Raji (cell line): ENCODE measurements around the gene SNX30.

Experiments
- POLR2A ChIP-seq: IDR thresholded peaks from 2 replicates; pipeline ENCODE4 v1.6.1; 2011; ENCODE audit warnings: low read depth, low read length, control low read depth; ENCODE audit not compliant: insufficient read depth

SNX30 gene

GRCh38 chr9:112764837-112765236 is 14.3 kb downstream of the SNX30 start:
- no peak for TF ChIP-seq POLR2A

GRCh38 chr9:112765281-112765680 is 14.7 kb downstream of the SNX30 start:
- no peak for TF ChIP-seq POLR2A

DNA sequence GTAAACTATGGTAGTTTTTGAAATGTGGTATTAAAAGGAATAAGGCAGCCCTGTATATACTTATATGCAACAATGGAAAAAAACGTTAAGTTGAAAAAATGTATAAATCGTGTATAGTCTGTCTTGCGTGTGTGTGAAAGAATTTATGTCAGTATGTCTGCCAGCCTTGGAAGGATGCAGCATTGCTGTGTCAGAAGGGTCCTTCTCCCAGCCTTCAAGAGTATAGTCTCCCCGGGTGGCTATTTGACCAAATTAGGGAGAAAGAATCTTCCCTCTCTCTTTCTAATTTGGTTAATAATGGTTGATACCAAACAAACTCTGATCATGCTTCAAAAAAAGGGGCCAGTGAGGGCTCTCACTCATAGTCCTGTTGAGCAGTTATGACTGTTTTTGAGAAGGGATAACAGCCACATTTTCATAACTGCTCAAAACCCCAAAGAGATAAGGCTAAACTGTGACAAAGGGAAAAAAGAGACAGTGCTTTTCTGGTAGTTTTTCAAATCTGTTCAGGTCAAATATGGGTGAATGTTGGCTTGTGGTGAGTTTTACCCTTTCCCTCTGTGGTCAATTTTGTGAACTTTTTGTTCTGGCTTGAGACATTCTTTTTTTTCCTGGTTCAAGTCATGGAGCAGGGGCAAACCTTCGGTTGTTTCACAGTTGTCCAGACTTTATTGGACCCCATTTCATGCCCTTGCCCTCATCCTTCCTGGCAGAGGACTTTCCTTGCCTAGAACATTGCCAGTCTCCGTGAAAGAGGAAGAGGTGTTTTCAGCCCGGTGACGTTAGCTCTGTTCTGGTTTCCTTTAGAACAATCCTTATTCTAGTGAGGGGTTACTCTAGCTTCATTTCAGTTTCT is 21.0 kb downstream of the SNX30 start:
- TF ChIP-seq POLR2A = no peak

DNA sequence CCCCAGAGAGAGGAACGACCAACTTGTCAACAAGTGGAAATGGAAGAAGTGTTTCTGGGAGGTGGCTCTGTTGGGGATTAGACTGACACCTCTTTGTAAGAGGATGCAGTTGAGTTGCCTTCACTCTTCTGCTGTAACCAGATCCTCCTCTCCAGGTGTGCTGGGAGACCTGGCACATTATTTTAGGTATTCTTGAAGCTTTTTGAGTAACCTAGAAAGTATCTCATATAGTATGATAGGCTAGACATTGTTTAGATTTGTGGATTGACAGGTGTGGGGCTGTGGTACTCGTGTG is 21.6 kb downstream of the SNX30 start:
- TF ChIP-seq POLR2A = no peak

GRCh38 chr9:112772551-112772950 is 22.0 kb downstream of the SNX30 start:
- no peak for TF ChIP-seq POLR2A

DNA sequence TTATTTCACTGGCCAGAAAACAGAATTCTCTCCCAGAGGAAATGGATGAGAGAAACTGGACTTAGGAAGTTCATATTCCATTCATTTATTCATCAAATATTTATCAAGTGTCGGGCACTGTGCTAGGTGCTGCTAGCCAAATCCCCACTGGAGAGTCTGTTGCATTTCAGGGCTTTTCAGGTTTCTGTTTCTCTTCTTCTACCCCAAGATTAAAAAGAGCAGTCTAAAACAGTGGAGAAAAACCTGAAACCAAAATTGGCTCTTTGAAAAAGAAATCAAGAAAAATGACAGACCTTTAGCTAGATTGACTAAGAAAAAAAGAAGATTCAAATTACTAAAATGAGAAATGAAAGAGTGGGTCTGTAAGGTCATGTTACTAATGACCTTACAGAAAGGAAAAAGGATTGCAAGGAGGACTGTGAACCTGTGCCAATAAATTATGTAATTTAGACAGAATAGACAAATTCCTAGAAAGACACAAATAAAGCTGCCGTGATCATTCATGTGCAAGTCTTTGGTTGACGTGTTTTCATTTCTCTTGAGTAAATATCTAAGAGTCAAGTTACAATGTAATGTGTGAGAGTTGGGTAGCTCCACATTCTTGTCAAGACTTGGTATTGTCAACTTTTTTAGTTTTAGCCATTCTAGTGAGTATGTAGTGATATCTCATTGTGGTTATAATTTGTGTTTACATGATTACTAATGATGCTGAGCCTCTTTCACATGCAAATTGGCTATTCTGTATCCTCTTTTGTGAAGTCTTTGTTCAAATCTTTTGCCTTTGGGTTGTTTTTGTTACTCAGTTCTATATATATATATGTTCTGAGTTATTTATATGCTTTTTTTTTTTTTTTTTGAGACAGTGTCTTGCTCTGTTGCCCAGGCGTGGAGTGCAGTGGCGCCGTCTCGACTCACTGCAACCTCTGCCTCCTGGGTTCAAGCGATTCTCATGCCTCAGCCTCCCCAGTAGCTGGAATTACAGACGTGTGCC is 23.7 kb downstream of the SNX30 start:
- TF ChIP-seq POLR2A = no peak

DNA sequence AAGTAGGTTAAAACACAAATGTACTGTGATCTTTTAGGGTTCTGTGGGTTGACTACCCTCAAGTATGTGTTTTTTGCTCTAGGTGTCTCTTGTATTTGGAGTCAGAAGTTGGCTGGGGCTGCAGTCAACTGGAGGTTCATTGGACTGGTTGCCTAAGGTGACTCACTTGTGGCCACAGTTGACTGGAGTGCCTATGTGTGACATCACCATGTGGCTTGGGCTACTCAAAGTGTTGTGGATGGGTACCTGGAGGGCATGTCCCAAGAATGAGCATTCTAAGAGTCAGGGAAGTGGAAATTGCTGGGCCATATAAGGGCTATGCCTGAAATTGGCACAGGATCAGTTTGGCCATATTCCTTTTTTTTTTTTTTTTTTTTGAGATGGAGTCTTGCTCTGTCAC is 27.4 kb downstream of the SNX30 start:
- TF ChIP-seq POLR2A = no peak

DNA sequence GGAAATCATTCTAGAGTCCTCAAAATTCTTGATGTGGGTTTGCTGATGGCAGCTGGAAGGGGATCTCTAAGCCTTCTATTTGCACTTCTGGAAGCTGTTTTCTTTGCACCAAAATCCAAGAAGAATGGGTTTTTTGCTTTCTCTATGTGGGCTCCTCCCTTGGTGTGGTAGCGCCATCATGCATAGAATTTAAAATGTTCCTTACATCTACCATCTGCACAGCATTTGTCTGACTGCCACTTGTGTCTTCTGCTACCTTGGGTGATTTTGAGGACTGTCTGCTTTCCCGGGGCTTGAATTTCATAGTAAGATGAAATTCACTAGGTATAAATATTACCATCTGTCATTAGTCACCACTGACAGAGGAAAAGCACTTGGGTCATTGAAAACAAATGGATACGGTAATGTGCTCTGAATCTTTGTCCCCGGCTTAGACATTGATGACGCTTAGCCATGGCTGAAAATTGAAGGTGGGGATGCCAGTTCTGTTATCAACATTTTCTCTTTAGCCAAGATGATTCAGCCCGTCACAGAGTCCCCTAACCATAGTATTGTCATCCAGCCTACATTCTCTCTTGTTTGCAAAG is 30.0 kb downstream of the SNX30 start:
- TF ChIP-seq POLR2A = no peak

GRCh38 chr9:112782218-112782617 is 31.7 kb downstream of the SNX30 start:
- TF ChIP-seq POLR2A = no peak

DNA sequence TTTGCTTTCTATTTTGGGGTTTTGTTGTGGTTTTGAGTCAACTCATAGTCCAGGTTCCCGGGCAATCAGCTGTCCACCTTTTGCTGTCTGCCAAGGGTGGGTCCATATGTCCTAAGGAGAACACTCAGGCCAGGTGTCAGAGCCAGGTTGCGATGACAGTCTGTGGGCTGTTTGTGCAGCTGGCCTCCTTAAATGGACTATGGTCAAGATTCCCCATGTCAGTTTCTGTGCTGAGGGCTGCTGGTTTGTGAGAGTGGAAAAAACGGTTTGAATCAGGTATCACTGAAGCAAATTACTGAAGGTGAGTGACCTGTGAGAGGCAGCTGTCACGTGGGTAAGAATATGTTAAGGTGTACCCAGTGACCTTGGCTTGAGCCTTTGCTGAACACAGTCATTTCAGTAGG is 33.0 kb downstream of the SNX30 start:
- no peak for TF ChIP-seq POLR2A

DNA sequence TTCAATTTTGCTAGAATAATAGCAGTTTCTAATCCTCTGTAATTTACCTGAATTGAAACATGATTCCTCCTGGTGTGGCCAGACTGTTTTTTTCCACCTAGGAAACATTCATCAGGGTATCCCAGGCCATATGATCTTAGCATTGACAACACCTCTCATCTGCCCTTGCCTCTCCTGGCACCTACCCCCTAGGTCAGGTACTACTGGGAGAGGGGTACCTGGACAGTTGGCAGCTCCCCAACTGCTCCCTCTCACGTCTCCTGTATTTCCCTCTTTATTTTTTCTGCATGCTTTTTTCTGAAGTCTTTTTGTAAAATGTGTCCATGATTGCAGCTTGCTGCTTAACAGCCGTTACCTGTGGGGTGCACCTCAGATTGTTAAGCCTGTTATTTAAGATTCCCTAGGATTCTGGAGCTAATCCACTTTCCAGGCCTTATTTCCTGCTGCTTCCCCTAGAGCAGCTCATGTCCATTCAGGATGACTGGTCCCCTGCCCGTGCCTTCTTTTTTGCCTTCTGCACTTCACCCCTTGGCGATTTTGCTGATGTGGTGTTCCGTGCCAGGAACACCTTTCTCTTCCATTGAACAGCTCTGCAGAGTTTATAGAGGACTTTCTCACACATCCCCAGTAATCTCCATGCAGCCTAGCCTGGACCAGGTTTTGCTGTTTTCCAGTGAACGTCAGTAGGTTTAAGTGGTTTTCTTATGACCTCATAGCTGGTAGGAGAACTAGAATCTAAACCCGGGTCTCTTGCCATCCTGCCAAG is 33.6 kb downstream of the SNX30 start:
- TF ChIP-seq POLR2A = no peak

DNA sequence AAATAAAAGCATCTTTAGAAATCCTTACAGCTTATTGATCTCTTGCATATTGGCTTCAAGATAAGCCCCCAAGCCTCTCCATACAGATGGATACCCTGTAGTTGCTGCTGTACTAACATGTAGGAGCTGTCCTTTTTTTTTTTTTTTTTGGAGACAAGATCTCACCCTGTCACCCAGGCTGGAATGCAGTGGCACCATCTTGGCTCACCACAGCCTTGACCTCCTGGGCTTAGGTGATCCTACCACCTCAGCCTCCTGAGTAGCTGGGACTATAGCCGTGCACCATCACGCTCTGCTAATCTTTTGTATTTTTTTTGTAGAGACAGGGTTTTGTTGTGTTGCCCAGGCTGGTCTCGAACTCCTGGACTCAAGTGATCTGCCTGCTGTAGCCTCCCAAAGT is 35.4 kb downstream of the SNX30 start:
- no peak for TF ChIP-seq POLR2A

GRCh38 chr9:112786829-112787520 is 36.4 kb downstream of the SNX30 start:
- TF ChIP-seq POLR2A = no peak

DNA sequence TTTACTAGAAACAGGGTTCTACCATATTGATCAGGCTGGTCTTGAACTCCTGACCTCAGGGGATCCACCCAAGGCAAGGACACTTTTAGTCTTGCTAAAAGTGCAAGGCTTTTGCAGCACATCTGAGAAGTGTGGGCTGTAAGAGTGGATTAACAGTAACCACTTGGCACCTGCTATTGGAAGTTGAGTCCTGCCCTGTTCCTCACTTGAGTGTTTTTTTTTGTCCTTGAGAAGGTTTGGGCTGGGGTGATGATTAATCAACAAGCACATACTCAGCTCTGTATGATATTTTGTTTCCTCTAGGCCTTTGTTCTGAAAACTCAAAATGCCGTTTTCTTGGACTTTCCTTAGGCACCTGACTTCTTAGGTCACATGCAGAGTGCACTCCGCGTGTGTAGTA is 37.4 kb downstream of the SNX30 start:
- TF ChIP-seq POLR2A = no peak
